ENCODE measurements around the gene SLC22A23.

DNA sequence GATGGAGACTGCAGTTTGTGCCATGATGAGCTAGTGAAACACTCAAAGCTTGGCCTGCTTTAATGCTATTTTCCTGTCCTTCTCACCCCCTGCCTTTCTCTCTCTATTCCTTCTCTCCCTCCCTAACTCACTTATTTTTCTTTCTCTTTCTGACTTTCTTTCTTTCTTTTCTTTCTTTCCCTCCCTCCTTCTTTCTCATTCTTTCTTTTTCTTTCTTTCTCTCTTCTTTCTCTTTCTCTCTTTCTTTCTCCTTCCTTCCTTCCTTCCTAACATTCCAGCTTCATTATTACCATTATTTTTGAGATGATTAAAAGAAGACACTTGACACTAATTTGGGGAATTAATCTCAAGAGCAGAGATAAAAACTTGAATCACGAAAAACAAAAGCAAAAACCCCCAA, 39.5 kb upstream of the SLC22A23 start:
- TF ChIP-seq, protein P1, sequence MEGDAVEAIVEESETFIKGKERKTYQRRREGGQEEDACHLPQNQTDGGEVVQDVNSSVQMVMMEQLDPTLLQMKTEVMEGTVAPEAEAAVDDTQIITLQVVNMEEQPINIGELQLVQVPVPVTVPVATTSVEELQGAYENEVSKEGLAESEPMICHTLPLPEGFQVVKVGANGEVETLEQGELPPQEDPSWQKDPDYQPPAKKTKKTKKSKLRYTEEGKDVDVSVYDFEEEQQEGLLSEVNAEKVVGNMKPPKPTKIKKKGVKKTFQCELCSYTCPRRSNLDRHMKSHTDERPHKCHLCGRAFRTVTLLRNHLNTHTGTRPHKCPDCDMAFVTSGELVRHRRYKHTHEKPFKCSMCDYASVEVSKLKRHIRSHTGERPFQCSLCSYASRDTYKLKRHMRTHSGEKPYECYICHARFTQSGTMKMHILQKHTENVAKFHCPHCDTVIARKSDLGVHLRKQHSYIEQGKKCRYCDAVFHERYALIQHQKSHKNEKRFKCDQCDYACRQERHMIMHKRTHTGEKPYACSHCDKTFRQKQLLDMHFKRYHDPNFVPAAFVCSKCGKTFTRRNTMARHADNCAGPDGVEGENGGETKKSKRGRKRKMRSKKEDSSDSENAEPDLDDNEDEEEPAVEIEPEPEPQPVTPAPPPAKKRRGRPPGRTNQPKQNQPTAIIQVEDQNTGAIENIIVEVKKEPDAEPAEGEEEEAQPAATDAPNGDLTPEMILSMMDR (conservative IDR thresholded peaks at IDR 0.05; ENCODE audit: low read depth in 2 of 2), result no peak
- TF ChIP-seq JUNB (IDR thresholded peaks at IDR 0.05; ENCODE audit: unreplicated experiment) (no peak), ZNF114 (CRISPR knock-in tag; IDR thresholded peaks at IDR 0.05) (no peak), EZH2 (IDR thresholded peaks at IDR 0.05; ENCODE audit: low read depth, unreplicated experiment) (no peak), POLR2AphosphoS5 (IDR thresholded peaks at IDR 0.05; ENCODE audit: low read depth) (no peak), CREB1 (CRISPR knock-in tag; IDR thresholded peaks at IDR 0.05; ENCODE audit: low read depth) (no peak), EZH2phosphoT487 (IDR thresholded peaks at IDR 0.05; ENCODE audit: unreplicated experiment) (no peak)
- TF ChIP-seq, protein P2, sequence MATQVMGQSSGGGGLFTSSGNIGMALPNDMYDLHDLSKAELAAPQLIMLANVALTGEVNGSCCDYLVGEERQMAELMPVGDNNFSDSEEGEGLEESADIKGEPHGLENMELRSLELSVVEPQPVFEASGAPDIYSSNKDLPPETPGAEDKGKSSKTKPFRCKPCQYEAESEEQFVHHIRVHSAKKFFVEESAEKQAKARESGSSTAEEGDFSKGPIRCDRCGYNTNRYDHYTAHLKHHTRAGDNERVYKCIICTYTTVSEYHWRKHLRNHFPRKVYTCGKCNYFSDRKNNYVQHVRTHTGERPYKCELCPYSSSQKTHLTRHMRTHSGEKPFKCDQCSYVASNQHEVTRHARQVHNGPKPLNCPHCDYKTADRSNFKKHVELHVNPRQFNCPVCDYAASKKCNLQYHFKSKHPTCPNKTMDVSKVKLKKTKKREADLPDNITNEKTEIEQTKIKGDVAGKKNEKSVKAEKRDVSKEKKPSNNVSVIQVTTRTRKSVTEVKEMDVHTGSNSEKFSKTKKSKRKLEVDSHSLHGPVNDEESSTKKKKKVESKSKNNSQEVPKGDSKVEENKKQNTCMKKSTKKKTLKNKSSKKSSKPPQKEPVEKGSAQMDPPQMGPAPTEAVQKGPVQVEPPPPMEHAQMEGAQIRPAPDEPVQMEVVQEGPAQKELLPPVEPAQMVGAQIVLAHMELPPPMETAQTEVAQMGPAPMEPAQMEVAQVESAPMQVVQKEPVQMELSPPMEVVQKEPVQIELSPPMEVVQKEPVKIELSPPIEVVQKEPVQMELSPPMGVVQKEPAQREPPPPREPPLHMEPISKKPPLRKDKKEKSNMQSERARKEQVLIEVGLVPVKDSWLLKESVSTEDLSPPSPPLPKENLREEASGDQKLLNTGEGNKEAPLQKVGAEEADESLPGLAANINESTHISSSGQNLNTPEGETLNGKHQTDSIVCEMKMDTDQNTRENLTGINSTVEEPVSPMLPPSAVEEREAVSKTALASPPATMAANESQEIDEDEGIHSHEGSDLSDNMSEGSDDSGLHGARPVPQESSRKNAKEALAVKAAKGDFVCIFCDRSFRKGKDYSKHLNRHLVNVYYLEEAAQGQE (IDR thresholded peaks at IDR 0.05; ENCODE audit: unreplicated experiment), result no peak
